GM18517 (cell line): ENCODE results near the gene SCGB1C2.
"Not testable (repeated sequence)": the region's sequence is repeated elsewhere in the genome, so short reads cannot be mapped to it uniquely, and the experiment has no call there.

Source experiments
- ATAC-seq: cut with Tn5 transposase; IDR thresholded peaks from one replicate; pipeline ENCODE4 v1.9.1; 2021; ENCODE audit warnings: mild to moderate bottlenecking, moderate library complexity; ENCODE audit not compliant: unreplicated experiment

Gene SCGB1C2

GRCh38 chr17:137166-137807, at the start of gene SCGB1C2:
TSS of gene SCGB1C2 (plus strand) at chr17:137569. CDS start at chr17:137591, 22 bp downstream.
- ATAC-seq, result not testable (repeated sequence)

GRCh38 chr17:113111-113510, 24.3 kb upstream of the SCGB1C2 start:
- not testable (repeated sequence) for ATAC-seq

GRCh38 chr17:118339-118917, 18.9 kb upstream of the SCGB1C2 start:
- not testable (repeated sequence) for ATAC-seq

GRCh38 chr17:133932-134331, 3.4 kb upstream of the SCGB1C2 start:
- ATAC-seq, result not testable (repeated sequence)

- ATAC-seq, result peak; percentile 82
Measured at GRCh38 chr17:134332-134785, 3.0 kb upstream of the SCGB1C2 start.

GRCh38 chr17:135022-135421, 2.3 kb upstream of the SCGB1C2 start:
- not testable (repeated sequence) for ATAC-seq

- not testable (repeated sequence) for ATAC-seq
Measured at GRCh38 chr17:135895-136294, 1.5 kb upstream of the SCGB1C2 start.

- ATAC-seq, result not testable (repeated sequence)
Measured at GRCh38 chr17:136531-136930, 838 bp upstream of the SCGB1C2 start.

GRCh38 chr17:139401-140205, 2.2 kb downstream of the SCGB1C2 start:
- ATAC-seq, result not testable (repeated sequence)

- no peak for ATAC-seq
Measured at GRCh38 chr17:142102-142661, 4.8 kb downstream of the SCGB1C2 start.

- no peak for ATAC-seq
Measured at GRCh38 chr17:142876-143784, 5.8 kb downstream of the SCGB1C2 start.

- no peak for ATAC-seq
Measured at GRCh38 chr17:143785-144281, 6.5 kb downstream of the SCGB1C2 start.

GRCh38 chr17:144936-145670, 7.7 kb downstream of the SCGB1C2 start:
- ATAC-seq, result no peak

- ATAC-seq, result no peak
Measured at GRCh38 chr17:145671-146541, 8.5 kb downstream of the SCGB1C2 start.

GRCh38 chr17:146546-146945, 9.2 kb downstream of the SCGB1C2 start:
- ATAC-seq, result no peak

GRCh38 chr17:146983-147761, 9.8 kb downstream of the SCGB1C2 start:
- no peak for ATAC-seq

- ATAC-seq, result no peak
Measured at GRCh38 chr17:147796-148740, 10.7 kb downstream of the SCGB1C2 start.
